ENCODE data around the gene FIBCD1.

Gene FIBCD1

DNA sequence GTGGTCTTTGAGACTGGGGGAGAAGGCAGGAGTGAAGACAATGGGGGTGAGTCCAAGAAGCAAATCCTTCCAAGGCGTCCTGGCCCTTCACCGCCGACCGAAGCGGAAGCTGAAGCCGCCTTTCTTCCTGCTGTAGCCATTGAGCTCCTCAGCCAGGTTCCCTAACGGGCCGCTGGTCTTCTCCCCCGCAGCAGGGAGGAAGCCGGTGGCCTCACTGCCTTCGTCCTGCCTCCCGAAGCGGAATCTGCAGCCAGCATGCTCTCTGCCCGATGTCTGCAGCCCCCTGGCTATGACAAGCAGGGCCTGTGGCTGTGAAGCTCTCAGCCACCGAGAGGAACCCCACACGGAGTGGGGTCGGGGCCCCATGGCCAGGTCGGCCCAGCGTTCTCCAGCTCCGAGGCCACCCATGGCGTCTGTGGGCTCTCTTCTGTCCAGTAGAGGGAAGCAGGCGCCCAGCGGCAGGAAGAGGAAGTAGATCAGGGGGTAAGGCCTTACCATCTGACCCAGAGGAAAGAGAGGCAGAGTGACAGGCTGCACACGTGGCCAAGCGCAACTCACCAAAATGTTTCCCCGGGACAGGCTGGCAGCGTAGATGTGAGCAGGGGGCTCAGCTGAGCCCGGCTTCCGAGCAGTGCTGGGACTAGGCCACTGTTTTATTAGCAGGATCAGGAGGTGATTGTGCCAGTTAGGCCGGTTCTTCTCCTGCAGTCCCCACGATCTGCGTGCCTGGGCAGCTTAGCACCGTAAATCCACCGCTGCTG lies 45.5 kb downstream of the FIBCD1 start:
- DNase-seq: no peak

DNA sequence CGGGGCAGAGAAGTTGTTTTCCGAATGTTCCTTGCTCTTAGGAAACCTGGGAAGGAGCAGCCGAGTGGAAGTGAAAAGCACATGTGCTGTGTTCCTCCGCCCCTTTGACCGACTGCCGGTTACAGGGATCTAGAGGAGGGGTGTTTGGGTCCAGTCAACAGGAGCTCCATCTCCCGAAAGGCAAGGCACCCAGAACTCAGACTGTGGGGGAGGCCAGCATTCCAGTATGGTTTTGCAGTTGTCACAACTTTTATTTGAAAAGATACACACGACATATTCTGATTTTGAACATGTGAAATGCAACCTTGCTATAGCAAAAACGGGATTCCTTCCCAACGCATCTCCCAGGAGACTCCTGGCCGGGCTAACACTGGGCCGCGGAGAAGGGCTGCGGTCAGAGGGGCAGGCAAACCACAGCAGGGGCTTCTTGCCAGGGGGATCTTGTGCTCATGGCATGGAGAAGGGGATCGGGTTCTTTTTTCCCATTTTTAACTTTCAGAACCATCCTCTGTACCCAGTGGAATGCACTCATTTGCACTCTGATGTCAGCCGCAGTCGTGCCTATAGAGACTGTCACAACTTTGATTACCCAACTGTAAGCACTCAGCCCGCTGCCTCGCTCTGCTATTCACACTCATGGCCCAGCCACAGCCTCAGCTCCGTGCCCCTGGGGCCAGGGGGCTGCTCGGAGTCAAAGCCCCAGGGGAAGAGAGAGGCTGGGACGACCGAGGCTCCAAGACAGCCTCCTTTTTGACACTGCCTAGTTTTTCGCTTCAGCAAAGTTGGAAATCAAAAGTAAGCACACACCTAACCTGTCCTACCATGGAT lies 46.4 kb downstream of the FIBCD1 start:
- no peak for DNase-seq

DNA sequence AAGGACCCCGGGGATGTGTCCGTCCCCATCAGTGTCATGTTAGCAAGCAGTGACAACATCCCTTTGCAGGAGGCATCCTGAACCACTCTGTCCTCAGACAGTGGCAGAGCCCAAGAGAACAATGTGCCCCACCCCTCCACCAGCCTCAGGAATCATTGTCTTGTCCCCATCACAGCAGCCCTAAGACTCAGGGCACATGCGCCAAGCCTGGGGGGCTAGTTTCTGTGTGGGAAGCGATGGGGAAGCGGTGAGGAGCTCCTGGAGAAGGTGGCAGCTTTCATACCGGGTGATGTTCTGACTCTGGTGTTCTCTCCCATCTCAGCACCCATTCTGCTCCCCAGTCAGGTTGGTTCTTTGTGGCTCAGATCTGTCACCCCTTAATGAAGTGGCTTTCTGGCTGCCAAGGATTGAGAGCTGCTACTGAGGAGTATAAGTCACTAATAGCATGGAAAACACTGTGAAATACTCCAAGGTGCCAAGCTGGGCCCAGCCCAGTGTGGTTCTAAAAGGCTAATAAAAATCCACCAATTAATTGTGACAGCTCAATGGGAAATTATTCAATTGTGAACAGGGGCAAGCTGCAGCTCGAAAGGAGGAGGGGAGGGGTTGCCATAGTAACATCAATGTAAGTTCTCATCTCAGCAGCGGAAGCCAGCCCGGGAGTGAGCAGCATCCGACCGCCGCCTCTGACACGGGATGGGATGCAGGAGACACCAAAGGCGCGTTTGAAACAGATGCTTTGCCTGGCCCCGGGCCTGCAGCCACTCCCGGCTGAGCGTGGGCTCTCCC lies 47.2 kb downstream of the FIBCD1 start:
- peak; percentile 3 for DNase-seq

DNA sequence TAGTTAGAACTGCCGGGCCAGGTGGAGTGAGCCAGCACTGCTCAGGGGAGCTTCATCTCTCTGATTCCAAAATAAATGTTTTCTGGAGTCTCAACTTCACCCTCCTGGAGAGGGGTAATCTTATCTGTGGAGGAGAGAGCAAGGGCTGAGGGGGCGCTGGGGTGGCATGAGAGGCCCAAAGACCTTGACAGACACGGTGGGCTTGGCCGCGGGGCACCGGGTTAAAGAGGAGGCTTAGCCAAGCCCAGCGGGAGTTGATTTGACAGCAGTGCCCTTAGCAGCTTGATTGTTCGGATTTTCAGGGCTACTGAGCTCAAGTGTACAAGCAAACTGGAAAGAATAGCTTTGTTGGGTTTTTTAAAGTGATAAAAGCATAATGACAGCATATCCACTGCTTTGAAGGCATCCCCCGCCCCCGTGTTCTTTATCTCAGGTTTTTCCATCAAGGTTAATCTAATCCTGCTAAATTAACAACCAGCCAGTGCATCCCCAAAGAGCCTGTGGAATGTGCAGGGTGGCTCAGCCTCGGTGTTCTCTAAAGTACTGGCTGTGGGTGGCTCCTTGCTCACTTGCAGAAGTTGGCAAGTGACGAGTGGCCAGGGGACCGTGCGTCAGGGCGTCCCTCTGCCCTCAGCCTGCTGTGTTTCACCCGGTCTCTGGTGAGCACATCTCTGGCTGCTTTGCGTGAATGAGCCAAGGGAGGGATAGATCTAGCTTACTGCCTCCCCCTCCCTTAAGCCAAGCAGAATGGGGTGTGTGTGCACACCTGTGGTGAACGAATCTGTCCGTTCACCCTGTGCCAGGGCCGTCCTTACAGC lies 48.0 kb downstream of the FIBCD1 start:
- no peak for DNase-seq

DNA sequence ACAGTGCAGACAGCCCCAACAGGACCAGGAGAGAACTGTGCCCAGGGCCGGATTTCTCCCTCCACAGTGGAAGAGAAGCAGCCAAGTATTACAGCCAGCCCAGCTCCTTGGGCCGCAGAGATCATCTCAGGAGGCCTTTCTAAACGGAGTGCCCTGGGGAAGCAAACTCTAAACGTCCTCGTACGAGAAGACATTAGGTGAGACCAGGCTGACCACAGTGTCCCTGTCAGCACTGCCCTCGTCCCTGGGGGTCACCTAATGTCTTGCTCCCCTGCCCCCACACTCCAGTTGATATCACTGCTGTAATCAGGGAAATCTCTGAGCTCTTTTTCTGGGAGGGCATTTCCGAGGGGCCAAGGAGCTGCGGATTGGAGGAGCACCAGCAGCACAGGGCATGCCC lies 48.9 kb downstream of the FIBCD1 start:
- DNase-seq: no peak

DNA sequence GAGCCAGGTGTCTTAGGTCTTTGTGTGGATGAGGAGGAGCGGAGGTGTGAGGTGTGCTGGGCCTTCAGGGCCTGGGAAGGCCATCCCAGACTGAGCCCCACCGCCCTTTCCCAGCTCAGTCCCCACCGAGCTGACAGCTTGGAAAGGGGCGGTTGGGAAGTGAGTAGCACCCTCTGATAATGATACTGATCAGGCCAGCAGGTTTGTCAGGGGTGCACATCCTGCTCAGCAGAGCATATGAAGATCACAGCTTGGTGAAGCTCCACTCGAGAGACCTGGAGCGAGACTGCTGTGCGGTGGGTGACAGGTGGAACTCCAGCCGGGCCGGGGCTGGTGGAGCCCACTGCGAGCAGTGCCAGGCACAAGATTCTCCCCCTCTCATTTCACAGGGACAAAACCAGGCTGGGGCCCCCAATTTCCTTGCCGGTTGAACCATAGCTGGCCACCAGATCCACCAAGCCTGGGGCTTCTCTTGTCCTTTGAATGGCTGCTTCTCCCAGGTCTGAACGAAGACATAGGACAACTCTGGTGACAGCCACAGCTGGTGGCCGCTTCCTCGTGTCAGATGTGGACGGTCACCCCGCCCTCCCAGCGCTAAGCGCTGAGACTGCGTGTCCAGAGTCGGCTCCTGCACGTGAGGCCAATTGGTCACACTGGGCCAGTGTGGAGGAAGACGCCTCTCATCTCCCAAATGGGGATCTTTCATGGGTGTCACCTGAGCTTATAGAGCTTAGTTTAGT lies 50.7 kb downstream of the FIBCD1 start:
- DNase-seq: no peak

DNA sequence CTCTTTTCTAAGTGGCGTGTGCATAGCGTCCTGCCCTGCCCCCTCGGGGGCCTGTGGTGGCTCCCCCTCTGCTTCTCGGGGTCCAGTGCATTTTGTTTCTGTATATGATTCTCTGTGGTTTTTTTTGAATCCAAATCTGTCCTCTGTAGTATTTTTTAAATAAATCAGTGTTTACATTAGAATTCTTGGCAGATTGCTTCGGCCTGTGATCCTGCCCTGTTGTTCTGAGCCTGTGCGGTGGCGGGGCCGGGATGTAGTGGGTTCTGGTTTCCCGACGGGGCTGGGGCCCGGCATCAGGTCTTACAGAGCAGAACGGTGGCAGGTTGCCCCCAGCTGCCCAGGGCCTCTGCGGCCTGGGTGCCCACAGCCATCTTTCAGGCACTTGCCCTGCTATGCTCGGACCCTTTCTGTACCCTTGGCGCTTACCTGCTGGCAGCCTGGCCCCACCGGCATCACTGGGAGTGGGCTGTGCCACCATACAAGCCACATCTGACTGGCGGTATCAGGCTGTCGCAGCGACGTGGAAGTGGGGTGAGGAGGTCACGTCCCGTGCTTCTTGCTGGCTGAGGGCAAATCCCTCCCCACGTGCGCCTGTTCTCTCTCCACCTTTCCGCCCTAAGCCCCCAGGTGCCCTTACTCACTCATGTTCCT lies 51.4 kb downstream of the FIBCD1 start:
- DNase-seq: no peak

DNA sequence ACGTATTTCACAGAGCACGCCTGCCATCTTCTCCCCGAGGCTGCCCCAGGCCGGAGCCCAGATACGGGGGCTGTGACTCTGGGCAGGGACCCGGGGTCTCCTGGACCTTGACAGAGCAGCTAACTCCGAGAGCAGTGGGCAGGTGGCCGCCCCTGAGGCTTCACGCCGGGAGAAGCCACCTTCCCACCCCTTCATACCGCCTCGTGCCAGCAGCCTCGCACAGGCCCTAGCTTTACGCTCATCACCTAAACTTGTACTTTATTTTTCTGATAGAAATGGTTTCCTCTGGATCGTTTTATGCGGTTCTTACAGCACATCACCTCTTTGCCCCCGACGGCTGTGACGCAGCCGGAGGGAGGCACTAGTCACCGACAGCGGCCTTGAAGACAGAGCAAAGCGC lies 52.1 kb downstream of the FIBCD1 start:
- no peak for DNase-seq

DNA sequence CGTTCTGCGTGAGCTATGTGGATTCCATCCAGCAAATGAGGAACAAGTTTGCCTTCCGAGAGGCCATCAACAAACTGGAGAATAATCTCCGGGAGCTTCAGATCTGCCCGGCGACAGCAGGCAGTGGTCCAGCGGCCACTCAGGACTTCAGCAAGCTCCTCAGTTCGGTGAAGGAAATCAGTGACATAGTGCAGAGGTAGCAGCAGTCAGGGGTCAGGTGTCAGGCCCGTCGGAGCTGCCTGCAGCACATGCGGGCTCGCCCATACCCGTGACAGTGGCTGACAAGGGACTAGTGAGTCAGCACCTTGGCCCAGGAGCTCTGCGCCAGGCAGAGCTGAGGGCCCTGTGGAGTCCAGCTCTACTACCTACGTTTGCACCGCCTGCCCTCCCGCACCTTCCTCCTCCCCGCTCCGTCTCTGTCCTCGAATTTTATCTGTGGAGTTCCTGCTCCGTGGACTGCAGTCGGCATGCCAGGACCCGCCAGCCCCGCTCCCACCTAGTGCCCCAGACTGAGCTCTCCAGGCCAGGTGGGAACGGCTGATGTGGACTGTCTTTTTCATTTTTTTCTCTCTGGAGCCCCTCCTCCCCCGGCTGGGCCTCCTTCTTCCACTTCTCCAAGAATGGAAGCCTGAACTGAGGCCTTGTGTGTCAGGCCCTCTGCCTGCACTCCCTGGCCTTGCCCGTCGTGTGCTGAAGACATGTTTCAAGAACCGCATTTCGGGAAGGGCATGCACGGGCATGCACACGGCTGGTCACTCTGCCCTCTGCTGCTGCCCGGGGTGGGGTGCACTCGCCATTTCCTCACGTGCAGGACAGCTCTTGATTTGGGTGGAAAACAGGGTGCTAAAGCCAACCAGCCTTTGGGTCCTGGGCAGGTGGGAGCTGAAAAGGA lies 53.3 kb downstream of the FIBCD1 start:
- no peak for DNase-seq

DNA sequence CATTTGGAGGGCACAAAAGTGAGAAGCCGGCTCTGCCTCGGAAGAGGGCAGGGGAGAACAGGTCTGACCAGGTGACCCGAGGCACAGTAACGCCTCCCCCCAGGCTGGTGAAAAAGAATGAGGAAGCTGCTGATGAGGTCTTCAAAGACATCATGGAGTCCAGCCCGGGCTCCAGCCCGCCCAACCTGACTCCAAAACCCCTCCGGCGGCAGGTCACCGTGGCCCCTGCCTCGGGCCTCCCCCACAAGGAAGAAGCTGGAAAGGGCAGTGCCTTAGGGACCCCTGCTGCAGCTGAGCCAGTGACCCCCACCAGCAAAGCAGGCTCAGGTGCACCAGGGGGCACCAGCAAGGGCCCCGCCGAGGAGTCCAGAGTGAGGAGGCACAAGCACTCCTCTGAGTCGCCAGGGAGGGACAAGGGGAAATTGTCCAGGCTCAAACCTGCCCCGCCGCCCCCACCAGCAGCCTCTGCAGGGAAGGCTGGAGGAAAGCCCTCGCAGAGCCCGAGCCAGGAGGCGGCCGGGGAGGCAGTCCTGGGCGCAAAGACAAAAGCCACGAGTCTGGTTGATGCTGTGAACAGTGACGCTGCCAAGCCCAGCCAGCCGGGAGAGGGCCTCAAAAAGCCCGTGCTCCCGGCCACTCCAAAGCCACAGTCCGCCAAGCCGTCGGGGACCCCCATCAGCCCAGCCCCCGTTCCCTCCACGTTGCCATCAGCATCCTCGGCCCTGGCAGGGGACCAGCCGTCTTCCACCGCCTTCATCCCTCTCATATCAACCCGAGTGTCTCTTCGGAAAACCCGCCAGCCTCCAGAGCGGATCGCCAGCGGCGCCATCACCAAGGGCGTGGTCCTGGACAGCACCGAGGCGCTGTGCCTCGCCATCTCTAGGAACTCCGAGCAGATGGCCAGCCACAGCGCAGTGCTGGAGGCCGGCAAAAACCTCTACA lies 54.2 kb downstream of the FIBCD1 start:
- DNase-seq: no peak

DNA sequence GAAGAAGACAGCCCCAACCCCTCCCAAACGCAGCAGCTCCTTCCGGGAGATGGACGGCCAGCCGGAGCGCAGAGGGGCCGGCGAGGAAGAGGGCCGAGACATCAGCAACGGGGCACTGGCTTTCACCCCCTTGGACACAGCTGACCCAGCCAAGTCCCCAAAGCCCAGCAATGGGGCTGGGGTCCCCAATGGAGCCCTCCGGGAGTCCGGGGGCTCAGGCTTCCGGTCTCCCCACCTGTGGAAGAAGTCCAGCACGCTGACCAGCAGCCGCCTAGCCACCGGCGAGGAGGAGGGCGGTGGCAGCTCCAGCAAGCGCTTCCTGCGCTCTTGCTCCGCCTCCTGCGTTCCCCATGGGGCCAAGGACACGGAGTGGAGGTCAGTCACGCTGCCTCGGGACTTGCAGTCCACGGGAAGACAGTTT lies 54.9 kb downstream of the FIBCD1 start:
- no peak for DNase-seq

DNA sequence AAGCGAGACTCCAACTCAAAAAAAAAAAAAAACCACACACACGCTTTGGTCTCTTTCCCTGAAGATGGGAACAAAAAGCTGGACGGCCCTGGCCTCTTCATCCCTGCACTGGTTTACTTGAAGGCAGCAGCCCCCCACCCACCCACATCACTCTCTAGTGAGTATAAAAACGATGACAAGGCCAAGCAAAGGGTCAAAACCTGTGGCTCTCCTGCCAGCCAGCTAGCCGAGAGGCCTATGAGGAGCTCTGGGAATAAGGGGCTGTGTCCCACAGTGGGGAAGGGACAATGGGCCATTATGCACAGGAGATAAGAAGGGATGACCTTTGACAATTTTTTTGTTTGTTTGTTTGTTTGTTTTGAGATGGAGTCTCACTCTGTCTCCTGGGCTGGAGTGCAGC lies 55.6 kb downstream of the FIBCD1 start:
- no peak for DNase-seq

DNA sequence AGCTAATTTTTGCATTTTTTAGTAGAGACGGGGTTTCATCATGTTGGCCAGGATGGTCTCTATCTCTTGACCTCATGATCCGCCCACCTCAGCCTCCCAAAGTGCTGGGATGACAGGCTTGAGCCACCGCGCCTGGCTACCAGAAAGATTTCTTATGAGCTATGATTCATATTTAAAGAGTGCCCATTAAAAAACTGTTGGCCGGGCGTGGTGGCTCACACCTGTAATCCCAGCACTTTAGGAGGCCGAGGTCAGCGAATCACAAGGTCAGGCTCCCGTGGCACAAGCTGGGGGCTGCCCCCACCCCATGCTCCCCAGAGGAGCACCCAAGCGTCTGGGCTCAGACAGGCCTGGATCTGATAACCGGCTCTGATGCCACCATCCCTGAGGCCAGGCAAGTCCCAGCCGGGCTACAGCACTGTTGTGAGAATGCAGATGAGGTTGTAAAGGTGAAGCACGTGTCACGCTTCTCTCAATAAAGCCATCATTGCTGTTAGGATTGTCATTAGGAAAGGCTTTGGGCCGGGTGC lies 56.3 kb downstream of the FIBCD1 start:
- DNase-seq: no peak

DNA sequence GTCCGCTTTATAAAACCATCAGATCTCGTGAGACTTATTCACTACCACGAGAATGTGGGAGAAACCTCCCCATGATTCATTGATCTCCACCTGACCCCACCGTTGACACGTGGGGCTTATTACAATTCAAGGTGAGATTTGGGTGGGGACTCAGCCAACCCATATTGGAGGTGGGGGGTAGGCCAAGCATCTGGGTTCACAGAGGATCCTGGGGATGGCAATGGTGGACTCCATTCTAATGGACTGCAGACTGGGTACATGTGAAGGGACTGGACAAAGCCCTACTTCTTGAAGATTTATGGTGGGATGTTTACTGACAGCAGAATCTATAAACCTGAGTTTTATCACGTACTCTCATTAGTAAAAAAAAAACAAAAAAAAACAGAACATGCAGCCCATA lies 57.5 kb downstream of the FIBCD1 start:
- no peak for DNase-seq

DNA sequence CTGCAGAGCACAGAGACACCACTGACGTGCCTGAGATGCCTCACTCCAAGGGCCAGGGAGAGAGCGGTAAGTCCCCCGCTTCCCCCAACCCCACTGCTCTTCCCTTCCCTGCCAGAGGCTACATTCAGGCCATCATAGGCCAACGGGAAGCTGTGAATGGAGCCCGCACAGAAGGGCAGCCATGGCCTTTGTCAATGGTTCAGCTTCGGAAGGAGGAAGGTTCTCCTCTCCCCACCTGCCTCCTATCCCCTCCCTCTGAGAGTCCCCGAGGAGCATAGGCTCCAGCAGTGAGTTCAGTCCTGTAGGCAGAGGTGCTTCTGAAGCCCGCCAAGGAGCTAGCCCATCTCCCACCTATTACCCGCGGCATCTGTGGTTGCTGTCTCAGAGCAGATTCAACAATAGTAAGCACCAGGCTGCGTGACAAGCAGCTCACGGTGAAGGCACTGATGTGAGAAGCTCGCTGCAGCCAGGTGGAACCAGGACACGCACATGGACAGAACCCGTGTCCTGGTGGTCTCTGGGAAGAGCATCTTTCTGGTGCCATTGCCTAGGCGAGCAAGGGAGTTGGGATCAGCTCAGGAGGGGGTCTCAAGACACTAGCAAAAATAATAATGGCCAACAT lies 58.3 kb downstream of the FIBCD1 start:
- DNase-seq: no peak

DNA sequence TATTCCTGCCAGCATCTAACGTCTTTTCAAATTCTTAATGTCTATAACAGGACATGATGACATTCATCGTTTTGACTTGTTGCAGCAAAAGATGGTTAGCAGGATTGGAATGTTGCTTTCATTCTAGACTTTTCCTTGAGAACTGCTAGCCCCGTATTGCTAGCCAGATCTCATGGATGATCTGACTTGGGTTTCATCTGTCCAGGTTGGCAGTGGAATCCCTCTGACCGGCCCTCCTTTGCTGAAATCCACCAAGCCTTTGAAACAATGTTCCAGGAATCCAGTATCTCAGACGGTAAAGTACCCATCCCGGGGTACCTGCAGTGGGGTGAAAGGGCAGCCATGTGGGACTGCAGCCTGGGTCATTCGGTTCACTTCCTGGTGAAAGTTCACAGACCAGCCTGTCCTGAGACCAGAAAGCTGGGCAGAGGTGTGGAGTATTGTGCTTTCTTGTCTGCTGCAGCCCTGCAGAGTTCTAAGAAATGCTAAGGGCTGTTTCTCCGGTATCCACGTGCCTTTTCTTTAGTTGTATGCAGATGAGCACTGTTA lies 59.1 kb downstream of the FIBCD1 start:
- DNase-seq: no peak

DNA sequence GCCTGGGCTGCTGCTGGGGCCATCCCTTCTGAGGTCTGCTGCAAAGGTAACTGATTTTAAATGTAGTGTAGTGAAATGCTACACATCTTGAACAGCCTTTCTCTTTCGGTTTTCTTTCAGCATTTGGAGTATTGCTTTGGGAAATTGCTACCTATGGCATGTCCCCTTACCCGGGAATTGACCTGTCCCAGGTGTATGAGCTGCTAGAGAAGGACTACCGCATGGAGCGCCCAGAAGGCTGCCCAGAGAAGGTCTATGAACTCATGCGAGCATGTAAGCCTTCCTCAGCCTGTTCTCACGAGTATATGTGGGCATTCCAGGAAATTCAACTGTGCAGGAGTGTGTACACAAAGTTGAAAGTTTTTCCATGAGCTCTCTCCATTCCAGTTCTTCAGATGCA lies 60.8 kb downstream of the FIBCD1 start:
- no peak for DNase-seq

DNA sequence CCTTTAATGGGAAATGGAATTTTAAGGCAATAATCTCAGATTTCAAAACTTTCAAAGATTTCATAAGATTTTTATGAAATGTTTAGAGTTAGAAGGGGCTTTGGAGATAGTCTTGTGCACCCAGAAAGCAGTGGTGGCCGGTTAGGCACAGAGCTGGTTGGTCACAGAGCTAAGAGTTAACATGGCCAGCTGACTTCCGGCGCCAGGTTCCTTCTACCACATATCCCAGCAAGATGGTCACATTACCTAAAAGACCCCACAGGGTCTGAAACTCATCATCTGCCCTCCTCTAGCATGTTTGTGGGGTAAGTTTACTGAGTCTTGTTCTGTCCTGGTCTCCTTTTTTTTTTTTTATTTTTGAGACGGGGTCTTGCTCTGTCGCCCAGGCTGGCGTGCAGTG lies 61.7 kb downstream of the FIBCD1 start:
- no peak for DNase-seq
